ENCODE results near the gene FLRT3. TPM values are rescaled to one million over a fixed set of nuclear protein-coding genes. Genes with fewer than 3 reads are reported as not detected.

FLRT3 gene
- total and polyA plus RNA-seq, 10 donors: 0.02 to 0.34 (median 0.10) TPM; not detected in 1

- no peak for DNase-seq
- WGBS, 5 donors: 90 to 98% (median 93%) methylated on average over 2 of the region's 2 CpGs
- Histone ChIP-seq H3K36me3 (no peaks in the 10 kb centered on the region), H3K4me3 (no peak overlapping the region), H3K9me3 (no peaks in the 10 kb centered on the region), H3K27ac (no peak overlapping the region), H3K27me3 (replicated peaks in 1 of 7) (no peaks in the 10 kb centered on the region), H3K4me1 (no peaks in the 10 kb centered on the region)
- TF ChIP-seq POLR2AphosphoS5 (IDR thresholded peaks at IDR 0.05) (no peak), CTCF (IDR thresholded peaks at IDR 0.05 in 8 of 11, conservative IDR thresholded peaks at IDR 0.05 in 3 of 11) (no peak), POLR2A (IDR thresholded peaks at IDR 0.05) (no peak)
- intact Hi-C loops (cut with DNase I; ENCODE audit: low total_unique reads): no loop called here
Measured at GRCh38 chr20:14312001-14312400, 25.4 kb downstream of the FLRT3 start.

GRCh38 chr20:14310977-14311627 lies 26.3 kb downstream of the FLRT3 start:
- WGBS, 5 donors: 87 to 96% (median 90%) methylated on average over 5 of the region's 5 CpGs
- TF ChIP-seq POLR2A (IDR thresholded peaks at IDR 0.05) (no peak), CTCF (IDR thresholded peaks at IDR 0.05 in 8 of 11, conservative IDR thresholded peaks at IDR 0.05 in 3 of 11) (no peak), POLR2AphosphoS5 (IDR thresholded peaks at IDR 0.05) (no peak)

GRCh38 chr20:14307956-14308355 lies 29.5 kb downstream of the FLRT3 start:
- H3K36me3 ChIP-seq: no peaks in the 10 kb centered on the region
- 84 to 93% (median 86%) methylated on average over 2 of the region's 2 CpGs for whole genome bisulfite sequencing, 5 donors
- H3K9me3 ChIP-seq: peaks cover 0 to 4% (median 0%) of the 10 kb centered on the region in 8 donors
- no peak overlapping the region for H3K27ac ChIP-seq
- no peaks in the 10 kb centered on the region for H3K27me3 ChIP-seq (replicated peaks in 1 of 7)
- no peak for DNase-seq
- intact Hi-C loops (cut with DNase I; ENCODE audit: low total_unique reads): no loop called here
- H3K4me3 ChIP-seq: no peak overlapping the region
- no peaks in the 10 kb centered on the region for H3K4me1 ChIP-seq
- no peak for TF ChIP-seq POLR2A (IDR thresholded peaks at IDR 0.05)
- no peak for TF ChIP-seq POLR2AphosphoS5 (IDR thresholded peaks at IDR 0.05)
- no peak for TF ChIP-seq CTCF (IDR thresholded peaks at IDR 0.05 in 8 of 11, conservative IDR thresholded peaks at IDR 0.05 in 3 of 11)

More at GRCh38 chr20:14310977-14311627, 26.3 kb downstream of the FLRT3 start:
- no peaks in the 10 kb centered on the region for H3K36me3 ChIP-seq
- no peak overlapping the region for H3K27ac ChIP-seq
- intact Hi-C loops (cut with DNase I; ENCODE audit: low total_unique reads): no loop called here
- DNase-seq: no peak
- no peaks in the 10 kb centered on the region for H3K27me3 ChIP-seq (replicated peaks in 1 of 7)
- H3K4me3 ChIP-seq: no peak overlapping the region
- no peaks in the 10 kb centered on the region for H3K4me1 ChIP-seq
- H3K9me3 ChIP-seq: no peaks in the 10 kb centered on the region

GRCh38 chr20:14304472-14304871 lies 32.9 kb downstream of the FLRT3 start:
- Histone ChIP-seq H3K36me3 (no peaks in the 10 kb centered on the region), H3K4me3 (no peak overlapping the region), H3K27me3 (replicated peaks in 1 of 7) (no peaks in the 10 kb centered on the region), H3K9me3 (peaks cover 0 to 8% (median 0%) of the 10 kb centered on the region in 8 donors), H3K27ac (no peak overlapping the region), H3K4me1 (no peaks in the 10 kb centered on the region)
- WGBS, 5 donors: 61 to 90% (median 74%) methylated on average over 1 of the region's 1 CpG
- intact Hi-C loops (cut with DNase I; ENCODE audit: low total_unique reads): no loop called here
- TF ChIP-seq POLR2AphosphoS5 (IDR thresholded peaks at IDR 0.05) (no peak), CTCF (IDR thresholded peaks at IDR 0.05 in 8 of 11, conservative IDR thresholded peaks at IDR 0.05 in 3 of 11) (no peak)
- DNase-seq: no peak

Data from spleen (tissue), 11 donors.